GM23338 (cell line): Measurements from ENCODE around the gene MPHOSPH10. TPM values are rescaled to one million over a fixed set of nuclear protein-coding genes. Genes with fewer than 3 reads are reported as not detected.

Experiments used
- ATAC-seq: fragments of 200-7000 bp; cut with Tn5 transposase; 3 replicates; pipeline ENCODE4 v1.9.1; 2020
- DNase-seq: peaks from one replicate; pipeline ENCODE4 v3.0.0-alpha.2; 2015; ENCODE audit warnings: low spot score
- H2AFZ ChIP-seq: fragments of 200-600 bp; sonication (generic); 2 replicates; pipeline ENCODE4 v1.8.0; 2016; ENCODE audit warnings: antibody characterized with exemption, mild to moderate bottlenecking, moderate library complexity
- H3F3A ChIP-seq: fragments of 200-600 bp; sonication (generic); replicated peaks from 2 replicates; pipeline ENCODE4 v1.8.0; 2017; ENCODE audit warnings: antibody characterized with exemption, mixed run types, low read depth
- H3K27ac ChIP-seq: fragments of 200-600 bp; sonication (generic); 2 replicates; pipeline ENCODE4 v1.6.1; 2016; ENCODE audit warnings: low read depth
- H3K27me3 ChIP-seq: fragments of 200-600 bp; sonication (generic); 2 replicates; pipeline ENCODE4 v1.8.0; 2016; ENCODE audit warnings: mild to moderate bottlenecking, mixed run types, moderate library complexity; ENCODE audit not compliant: insufficient read depth
- H3K36me3 ChIP-seq: fragments of 200-600 bp; sonication (generic); 2 replicates; pipeline ENCODE4 v1.8.0; 2016; ENCODE audit warnings: mild to moderate bottlenecking; ENCODE audit not compliant: insufficient read depth
- H3K4me1 ChIP-seq: fragments of 200-600 bp; sonication (generic); 2 replicates; pipeline ENCODE4 v1.8.0; 2016; ENCODE audit warnings: mild to moderate bottlenecking, moderate library complexity; ENCODE audit not compliant: insufficient read depth
- H3K4me2 ChIP-seq: fragments of 200-600 bp; sonication (generic); 2 replicates; pipeline ENCODE4 v1.7.1; 2017; ENCODE audit warnings: mixed run types
- H3K4me3 ChIP-seq: fragments of 200-600 bp; sonication (generic); 2 replicates; pipeline ENCODE4 v1.6.1; 2016; ENCODE audit warnings: mixed run types
- H3K79me2 ChIP-seq: fragments of 200-600 bp; sonication (generic); replicated peaks from 2 replicates; pipeline ENCODE4 v1.8.0; 2017; ENCODE audit warnings: mild to moderate bottlenecking; ENCODE audit not compliant: insufficient read depth
- H3K9me2 ChIP-seq: fragments of 200-600 bp; sonication (generic); 2 replicates; pipeline ENCODE4 v1.8.0; 2017; ENCODE audit not compliant: insufficient read depth
- H4K20me1 ChIP-seq: fragments of 200-600 bp; sonication (generic); replicated peaks from 2 replicates; pipeline ENCODE4 v1.8.0; 2017; ENCODE audit warnings: mild to moderate bottlenecking; ENCODE audit not compliant: insufficient read depth
- H3K27ac Mint-ChIP-seq: 2 replicates; pipeline ENCODE4 v1.8.0; 2020; ENCODE audit warnings: inconsistent platforms, mild to moderate bottlenecking, moderate library complexity, mixed read lengths
- H3K27me3 Mint-ChIP-seq: 3 replicates; pipeline ENCODE4 v1.8.0; 2022; ENCODE audit warnings: low read depth, mild to moderate bottlenecking, moderate library complexity, mixed read lengths, inconsistent platforms; ENCODE audit not compliant: insufficient read depth, poor library complexity
- H3K36me3 Mint-ChIP-seq: 3 replicates; pipeline ENCODE4 v1.8.0; 2021; ENCODE audit warnings: low read depth, mild to moderate bottlenecking, inconsistent platforms, moderate library complexity, mixed read lengths
- H3K4me1 Mint-ChIP-seq: 3 replicates; pipeline ENCODE4 v1.8.0; 2020; ENCODE audit warnings: mild to moderate bottlenecking, inconsistent platforms, mixed read lengths
- H3K4me3 Mint-ChIP-seq: 3 replicates; pipeline ENCODE4 v1.8.0; 2021; ENCODE audit warnings: moderate library complexity, mild to moderate bottlenecking, inconsistent platforms, mixed read lengths
- H3K9me3 Mint-ChIP-seq: 3 replicates; pipeline ENCODE4 v1.8.0; 2020; ENCODE audit warnings: moderate library complexity, mild to moderate bottlenecking, inconsistent platforms, mixed read lengths
- CREB1 ChIP-seq: fragments of 250-450 bp; sonication (Bioruptor Pico); IDR thresholded peaks from 2 replicates; pipeline ENCODE4 v1.5.0; 2020; ENCODE audit warnings: low read depth, mild to moderate bottlenecking, moderate library complexity
- EZH2 ChIP-seq: fragments of 200-600 bp; sonication (generic); IDR thresholded peaks from one replicate; pipeline ENCODE4 v1.8.0; 2017; ENCODE audit warnings: antibody characterized with exemption, mild to moderate bottlenecking, low read depth; ENCODE audit not compliant: unreplicated experiment
- EZH2phosphoT487 ChIP-seq: fragments of 200-600 bp; sonication (generic); IDR thresholded peaks from one replicate; pipeline ENCODE4 v1.8.1; 2018; ENCODE audit warnings: antibody characterized with exemption; ENCODE audit not compliant: unreplicated experiment
- JUNB ChIP-seq: IDR thresholded peaks from one replicate; pipeline ENCODE4 v1.6.1; 2016; ENCODE audit warnings: antibody characterized with exemption; ENCODE audit not compliant: unreplicated experiment
- NANOG ChIP-seq: IDR thresholded peaks from 2 replicates; pipeline ENCODE4 v1.6.1; 2016; ENCODE audit warnings: antibody characterized with exemption, borderline replicate concordance
- POLR2AphosphoS5 ChIP-seq: IDR thresholded peaks from 2 replicates; pipeline ENCODE4 v1.6.1; 2016; ENCODE audit warnings: antibody characterized with exemption, low read depth
- STAT1 ChIP-seq: IDR thresholded peaks from one replicate; pipeline ENCODE4 v1.6.1; 2016; ENCODE audit warnings: antibody characterized with exemption; ENCODE audit not compliant: unreplicated experiment
- ZNF114 ChIP-seq: fragments of 250-450 bp; sonication (Bioruptor Pico); IDR thresholded peaks from 2 replicates; pipeline ENCODE4 v1.5.0; 2020; ENCODE audit warnings: mild to moderate bottlenecking, moderate library complexity
- ZNF331 ChIP-seq: fragments of 250-450 bp; sonication (Bioruptor Pico); IDR thresholded peaks from 2 replicates; pipeline ENCODE4 v1.5.0; 2020; ENCODE audit warnings: low read depth, mild to moderate bottlenecking, moderate library complexity
- polyA plus RNA-seq: library from polyadenylated mRNA; unstranded; fragments of >200 nt; fragmentation: Nextera tagmentation; extraction: Ambion mirVana; gene quantifications from 2 replicates; pipeline ENCODE4 v1.2.1, GENCODE V29; 2016
- total RNA-seq: library from RNA; depleted of rRNA; stranded (reverse); fragments of >200 nt; shearing (Covaris generic); gene quantifications from 2 replicates; pipeline ENCODE4 v1.2.3, GENCODE V29; 2014
- TF ChIP-seq, protein P1 (sequence below): IDR thresholded peaks from 2 replicates; pipeline ENCODE4 v1.6.1; 2016; ENCODE audit warnings: antibody characterized with exemption
- TF ChIP-seq, protein P2 (sequence below): fragments of 250-450 bp; sonication (Bioruptor Pico); IDR thresholded peaks from 2 replicates; pipeline ENCODE4 v1.5.0; 2020; ENCODE audit warnings: mild to moderate bottlenecking, moderate library complexity
- TF ChIP-seq, protein P3 (sequence below): IDR thresholded peaks from one replicate; pipeline ENCODE4 v1.6.1; 2018; ENCODE audit warnings: antibody characterized with exemption; ENCODE audit not compliant: unreplicated experiment
- TF ChIP-seq, protein P4 (sequence below), 2 experiments: fragments of 200-600 bp in 1 of 2; sonication (generic) in 1 of 2; conservative IDR thresholded peaks; 2 replicates each; pipeline versions ENCODE4 v1.5.1 to v1.6.1; 2016 to 2017; ENCODE audit warnings: antibody characterized with exemption in 2 of 2, low read depth in 2 of 2, mild to moderate bottlenecking in 2 of 2, moderate library complexity in 1 of 2

The MPHOSPH10 gene
- total and polyA plus RNA-seq, 2 experiments from 2014 or later = 23.8 to 64.8 TPM

DNA sequence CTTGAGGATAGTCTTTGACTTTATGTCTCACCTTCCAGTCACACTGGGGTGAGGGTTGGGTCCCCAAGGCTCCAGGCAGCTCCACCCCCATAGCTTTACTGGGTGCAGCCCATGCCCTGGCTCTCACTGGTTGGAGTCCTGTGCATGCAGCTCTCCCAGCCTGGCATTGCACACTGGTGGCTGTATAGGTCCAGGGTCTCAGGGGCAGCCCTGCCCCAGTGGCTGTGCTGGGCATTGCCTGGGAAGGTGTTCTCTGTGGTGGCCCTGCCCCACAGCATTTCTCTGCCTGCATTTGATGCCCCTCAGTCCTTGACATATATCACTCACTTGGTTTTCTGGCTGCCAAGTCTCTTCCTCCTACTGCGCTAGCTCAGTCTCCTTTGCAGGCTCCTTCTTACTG is 21.2 kb downstream of the MPHOSPH10 start:
- Mint-ChIP-seq H3K27me3 (peaks cover 12% of the 10 kb centered on the region), H3K36me3 (peaks cover 33% of the 10 kb centered on the region), H3K27ac (no peak overlapping the region), H3K9me3 (no peaks in the 10 kb centered on the region), H3K4me1 (peaks cover 8% of the 10 kb centered on the region), H3K4me3 (no peak overlapping the region)
- no peaks in the 10 kb centered on the region for H3K27me3 ChIP-seq
- no peak for DNase-seq
- H3K79me2 ChIP-seq = no peaks in the 10 kb centered on the region
- H3K4me1 ChIP-seq = no peaks in the 10 kb centered on the region; the same call in 1 of the 2 replicates
- no peak overlapping the region for H3K4me3 ChIP-seq
- 0 out of 2 replicates have a peak, but pooled peaks cover 2% of the 10 kb centered on the region for H3K9me2 ChIP-seq
- no peak overlapping the region for H3K4me2 ChIP-seq
- H4K20me1 ChIP-seq = peaks cover 6% of the 10 kb centered on the region; the same call in 1 of the 2 replicates
- ATAC-seq = peak; percentile 53
- H3F3A ChIP-seq = 0 out of 2 replicates have a peak, but pooled peaks cover 5% of the 10 kb centered on the region
- H3K36me3 ChIP-seq = peaks cover 32% of the 10 kb centered on the region
- H2AFZ ChIP-seq = no peak overlapping the region
- no peak overlapping the region for H3K27ac ChIP-seq
- no peak for TF ChIP-seq CREB1 (CRISPR knock-in tag)
- TF ChIP-seq, protein P1, sequence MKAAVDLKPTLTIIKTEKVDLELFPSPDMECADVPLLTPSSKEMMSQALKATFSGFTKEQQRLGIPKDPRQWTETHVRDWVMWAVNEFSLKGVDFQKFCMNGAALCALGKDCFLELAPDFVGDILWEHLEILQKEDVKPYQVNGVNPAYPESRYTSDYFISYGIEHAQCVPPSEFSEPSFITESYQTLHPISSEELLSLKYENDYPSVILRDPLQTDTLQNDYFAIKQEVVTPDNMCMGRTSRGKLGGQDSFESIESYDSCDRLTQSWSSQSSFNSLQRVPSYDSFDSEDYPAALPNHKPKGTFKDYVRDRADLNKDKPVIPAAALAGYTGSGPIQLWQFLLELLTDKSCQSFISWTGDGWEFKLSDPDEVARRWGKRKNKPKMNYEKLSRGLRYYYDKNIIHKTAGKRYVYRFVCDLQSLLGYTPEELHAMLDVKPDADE = no peak
- no peak for TF ChIP-seq EZH2phosphoT487
- TF ChIP-seq, protein P2, sequence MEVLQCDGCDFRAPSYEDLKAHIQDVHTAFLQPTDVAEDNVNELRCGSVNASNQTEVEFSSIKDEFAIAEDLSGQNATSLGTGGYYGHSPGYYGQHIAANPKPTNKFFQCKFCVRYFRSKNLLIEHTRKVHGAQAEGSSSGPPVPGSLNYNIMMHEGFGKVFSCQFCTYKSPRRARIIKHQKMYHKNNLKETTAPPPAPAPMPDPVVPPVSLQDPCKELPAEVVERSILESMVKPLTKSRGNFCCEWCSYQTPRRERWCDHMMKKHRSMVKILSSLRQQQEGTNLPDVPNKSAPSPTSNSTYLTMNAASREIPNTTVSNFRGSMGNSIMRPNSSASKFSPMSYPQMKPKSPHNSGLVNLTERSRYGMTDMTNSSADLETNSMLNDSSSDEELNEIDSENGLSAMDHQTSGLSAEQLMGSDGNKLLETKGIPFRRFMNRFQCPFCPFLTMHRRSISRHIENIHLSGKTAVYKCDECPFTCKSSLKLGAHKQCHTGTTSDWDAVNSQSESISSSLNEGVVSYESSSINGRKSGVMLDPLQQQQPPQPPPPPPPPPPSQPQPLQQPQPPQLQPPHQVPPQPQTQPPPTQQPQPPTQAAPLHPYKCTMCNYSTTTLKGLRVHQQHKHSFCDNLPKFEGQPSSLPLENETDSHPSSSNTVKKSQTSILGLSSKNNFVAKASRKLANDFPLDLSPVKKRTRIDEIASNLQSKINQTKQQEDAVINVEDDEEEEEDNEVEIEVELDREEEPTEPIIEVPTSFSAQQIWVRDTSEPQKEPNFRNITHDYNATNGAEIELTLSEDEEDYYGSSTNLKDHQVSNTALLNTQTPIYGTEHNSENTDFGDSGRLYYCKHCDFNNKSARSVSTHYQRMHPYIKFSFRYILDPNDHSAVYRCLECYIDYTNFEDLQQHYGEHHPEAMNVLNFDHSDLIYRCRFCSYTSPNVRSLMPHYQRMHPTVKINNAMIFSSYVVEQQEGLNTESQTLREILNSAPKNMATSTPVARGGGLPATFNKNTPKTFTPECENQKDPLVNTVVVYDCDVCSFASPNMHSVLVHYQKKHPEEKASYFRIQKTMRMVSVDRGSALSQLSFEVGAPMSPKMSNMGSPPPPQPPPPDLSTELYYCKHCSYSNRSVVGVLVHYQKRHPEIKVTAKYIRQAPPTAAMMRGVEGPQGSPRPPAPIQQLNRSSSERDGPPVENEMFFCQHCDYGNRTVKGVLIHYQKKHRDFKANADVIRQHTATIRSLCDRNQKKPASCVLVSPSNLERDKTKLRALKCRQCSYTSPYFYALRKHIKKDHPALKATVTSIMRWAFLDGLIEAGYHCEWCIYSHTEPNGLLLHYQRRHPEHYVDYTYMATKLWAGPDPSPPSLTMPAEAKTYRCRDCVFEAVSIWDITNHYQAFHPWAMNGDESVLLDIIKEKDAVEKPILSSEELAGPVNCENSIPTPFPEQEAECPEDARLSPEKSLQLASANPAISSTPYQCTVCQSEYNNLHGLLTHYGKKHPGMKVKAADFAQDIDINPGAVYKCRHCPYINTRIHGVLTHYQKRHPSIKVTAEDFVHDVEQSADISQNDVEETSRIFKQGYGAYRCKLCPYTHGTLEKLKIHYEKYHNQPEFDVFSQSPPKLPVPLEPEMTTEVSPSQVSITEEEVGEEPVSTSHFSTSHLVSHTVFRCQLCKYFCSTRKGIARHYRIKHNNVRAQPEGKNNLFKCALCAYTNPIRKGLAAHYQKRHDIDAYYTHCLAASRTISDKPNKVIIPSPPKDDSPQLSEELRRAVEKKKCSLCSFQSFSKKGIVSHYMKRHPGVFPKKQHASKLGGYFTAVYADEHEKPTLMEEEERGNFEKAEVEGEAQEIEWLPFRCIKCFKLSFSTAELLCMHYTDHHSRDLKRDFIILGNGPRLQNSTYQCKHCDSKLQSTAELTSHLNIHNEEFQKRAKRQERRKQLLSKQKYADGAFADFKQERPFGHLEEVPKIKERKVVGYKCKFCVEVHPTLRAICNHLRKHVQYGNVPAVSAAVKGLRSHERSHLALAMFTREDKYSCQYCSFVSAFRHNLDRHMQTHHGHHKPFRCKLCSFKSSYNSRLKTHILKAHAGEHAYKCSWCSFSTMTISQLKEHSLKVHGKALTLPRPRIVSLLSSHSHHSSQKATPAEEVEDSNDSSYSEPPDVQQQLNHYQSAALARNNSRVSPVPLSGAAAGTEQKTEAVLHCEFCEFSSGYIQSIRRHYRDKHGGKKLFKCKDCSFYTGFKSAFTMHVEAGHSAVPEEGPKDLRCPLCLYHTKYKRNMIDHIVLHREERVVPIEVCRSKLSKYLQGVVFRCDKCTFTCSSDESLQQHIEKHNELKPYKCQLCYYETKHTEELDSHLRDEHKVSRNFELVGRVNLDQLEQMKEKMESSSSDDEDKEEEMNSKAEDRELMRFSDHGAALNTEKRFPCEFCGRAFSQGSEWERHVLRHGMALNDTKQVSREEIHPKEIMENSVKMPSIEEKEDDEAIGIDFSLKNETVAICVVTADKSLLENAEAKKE (CRISPR knock-in tag) = no peak
- TF ChIP-seq ZNF331 (CRISPR knock-in tag) = no peak
- TF ChIP-seq, protein P3, sequence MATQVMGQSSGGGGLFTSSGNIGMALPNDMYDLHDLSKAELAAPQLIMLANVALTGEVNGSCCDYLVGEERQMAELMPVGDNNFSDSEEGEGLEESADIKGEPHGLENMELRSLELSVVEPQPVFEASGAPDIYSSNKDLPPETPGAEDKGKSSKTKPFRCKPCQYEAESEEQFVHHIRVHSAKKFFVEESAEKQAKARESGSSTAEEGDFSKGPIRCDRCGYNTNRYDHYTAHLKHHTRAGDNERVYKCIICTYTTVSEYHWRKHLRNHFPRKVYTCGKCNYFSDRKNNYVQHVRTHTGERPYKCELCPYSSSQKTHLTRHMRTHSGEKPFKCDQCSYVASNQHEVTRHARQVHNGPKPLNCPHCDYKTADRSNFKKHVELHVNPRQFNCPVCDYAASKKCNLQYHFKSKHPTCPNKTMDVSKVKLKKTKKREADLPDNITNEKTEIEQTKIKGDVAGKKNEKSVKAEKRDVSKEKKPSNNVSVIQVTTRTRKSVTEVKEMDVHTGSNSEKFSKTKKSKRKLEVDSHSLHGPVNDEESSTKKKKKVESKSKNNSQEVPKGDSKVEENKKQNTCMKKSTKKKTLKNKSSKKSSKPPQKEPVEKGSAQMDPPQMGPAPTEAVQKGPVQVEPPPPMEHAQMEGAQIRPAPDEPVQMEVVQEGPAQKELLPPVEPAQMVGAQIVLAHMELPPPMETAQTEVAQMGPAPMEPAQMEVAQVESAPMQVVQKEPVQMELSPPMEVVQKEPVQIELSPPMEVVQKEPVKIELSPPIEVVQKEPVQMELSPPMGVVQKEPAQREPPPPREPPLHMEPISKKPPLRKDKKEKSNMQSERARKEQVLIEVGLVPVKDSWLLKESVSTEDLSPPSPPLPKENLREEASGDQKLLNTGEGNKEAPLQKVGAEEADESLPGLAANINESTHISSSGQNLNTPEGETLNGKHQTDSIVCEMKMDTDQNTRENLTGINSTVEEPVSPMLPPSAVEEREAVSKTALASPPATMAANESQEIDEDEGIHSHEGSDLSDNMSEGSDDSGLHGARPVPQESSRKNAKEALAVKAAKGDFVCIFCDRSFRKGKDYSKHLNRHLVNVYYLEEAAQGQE = no peak
- no peak for TF ChIP-seq ZNF114 (CRISPR knock-in tag)
- no peak for TF ChIP-seq JUNB
- TF ChIP-seq, protein P4, sequence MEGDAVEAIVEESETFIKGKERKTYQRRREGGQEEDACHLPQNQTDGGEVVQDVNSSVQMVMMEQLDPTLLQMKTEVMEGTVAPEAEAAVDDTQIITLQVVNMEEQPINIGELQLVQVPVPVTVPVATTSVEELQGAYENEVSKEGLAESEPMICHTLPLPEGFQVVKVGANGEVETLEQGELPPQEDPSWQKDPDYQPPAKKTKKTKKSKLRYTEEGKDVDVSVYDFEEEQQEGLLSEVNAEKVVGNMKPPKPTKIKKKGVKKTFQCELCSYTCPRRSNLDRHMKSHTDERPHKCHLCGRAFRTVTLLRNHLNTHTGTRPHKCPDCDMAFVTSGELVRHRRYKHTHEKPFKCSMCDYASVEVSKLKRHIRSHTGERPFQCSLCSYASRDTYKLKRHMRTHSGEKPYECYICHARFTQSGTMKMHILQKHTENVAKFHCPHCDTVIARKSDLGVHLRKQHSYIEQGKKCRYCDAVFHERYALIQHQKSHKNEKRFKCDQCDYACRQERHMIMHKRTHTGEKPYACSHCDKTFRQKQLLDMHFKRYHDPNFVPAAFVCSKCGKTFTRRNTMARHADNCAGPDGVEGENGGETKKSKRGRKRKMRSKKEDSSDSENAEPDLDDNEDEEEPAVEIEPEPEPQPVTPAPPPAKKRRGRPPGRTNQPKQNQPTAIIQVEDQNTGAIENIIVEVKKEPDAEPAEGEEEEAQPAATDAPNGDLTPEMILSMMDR (conservative IDR thresholded peaks at IDR 0.05; ENCODE audit: low read depth in 2 of 2) = no peak; a peak in 1 of 4 replicates
- TF ChIP-seq EZH2 = no peak
- no peak for TF ChIP-seq NANOG
- no peak for TF ChIP-seq STAT1
- TF ChIP-seq POLR2AphosphoS5 = no peak
